22Rv1 (cell line): ENCODE data around the gene OLFM2.

Experiments
- H3K27ac ChIP-seq: fragments of 450-650 bp; 2 replicates; pipeline ENCODE4 v1.5.1; 2017
- ZFX ChIP-seq: fragments of 450-650 bp; IDR thresholded peaks from 2 replicates; pipeline ENCODE4 v1.6.1; 2017; ENCODE audit warnings: antibody characterized with exemption, borderline replicate concordance
- TF ChIP-seq, protein P1 (sequence below): fragments of 450-650 bp; IDR thresholded peaks from 2 replicates; pipeline ENCODE4 v1.5.1; 2017; ENCODE audit warnings: mild to moderate bottlenecking

The OLFM2 gene

GRCh38 chr19:9872618-9873242, 63.6 kb downstream of the OLFM2 start:
- no peak for TF ChIP-seq ZFX
- no peak overlapping the region for H3K27ac ChIP-seq

- no peak overlapping the region for H3K27ac ChIP-seq
- no peak for TF ChIP-seq ZFX
- TF ChIP-seq, protein P1, sequence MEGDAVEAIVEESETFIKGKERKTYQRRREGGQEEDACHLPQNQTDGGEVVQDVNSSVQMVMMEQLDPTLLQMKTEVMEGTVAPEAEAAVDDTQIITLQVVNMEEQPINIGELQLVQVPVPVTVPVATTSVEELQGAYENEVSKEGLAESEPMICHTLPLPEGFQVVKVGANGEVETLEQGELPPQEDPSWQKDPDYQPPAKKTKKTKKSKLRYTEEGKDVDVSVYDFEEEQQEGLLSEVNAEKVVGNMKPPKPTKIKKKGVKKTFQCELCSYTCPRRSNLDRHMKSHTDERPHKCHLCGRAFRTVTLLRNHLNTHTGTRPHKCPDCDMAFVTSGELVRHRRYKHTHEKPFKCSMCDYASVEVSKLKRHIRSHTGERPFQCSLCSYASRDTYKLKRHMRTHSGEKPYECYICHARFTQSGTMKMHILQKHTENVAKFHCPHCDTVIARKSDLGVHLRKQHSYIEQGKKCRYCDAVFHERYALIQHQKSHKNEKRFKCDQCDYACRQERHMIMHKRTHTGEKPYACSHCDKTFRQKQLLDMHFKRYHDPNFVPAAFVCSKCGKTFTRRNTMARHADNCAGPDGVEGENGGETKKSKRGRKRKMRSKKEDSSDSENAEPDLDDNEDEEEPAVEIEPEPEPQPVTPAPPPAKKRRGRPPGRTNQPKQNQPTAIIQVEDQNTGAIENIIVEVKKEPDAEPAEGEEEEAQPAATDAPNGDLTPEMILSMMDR = no peak
These were observed 64.5 kb downstream of the OLFM2 start for GRCh38 chr19:9871626-9872338.

DNA sequence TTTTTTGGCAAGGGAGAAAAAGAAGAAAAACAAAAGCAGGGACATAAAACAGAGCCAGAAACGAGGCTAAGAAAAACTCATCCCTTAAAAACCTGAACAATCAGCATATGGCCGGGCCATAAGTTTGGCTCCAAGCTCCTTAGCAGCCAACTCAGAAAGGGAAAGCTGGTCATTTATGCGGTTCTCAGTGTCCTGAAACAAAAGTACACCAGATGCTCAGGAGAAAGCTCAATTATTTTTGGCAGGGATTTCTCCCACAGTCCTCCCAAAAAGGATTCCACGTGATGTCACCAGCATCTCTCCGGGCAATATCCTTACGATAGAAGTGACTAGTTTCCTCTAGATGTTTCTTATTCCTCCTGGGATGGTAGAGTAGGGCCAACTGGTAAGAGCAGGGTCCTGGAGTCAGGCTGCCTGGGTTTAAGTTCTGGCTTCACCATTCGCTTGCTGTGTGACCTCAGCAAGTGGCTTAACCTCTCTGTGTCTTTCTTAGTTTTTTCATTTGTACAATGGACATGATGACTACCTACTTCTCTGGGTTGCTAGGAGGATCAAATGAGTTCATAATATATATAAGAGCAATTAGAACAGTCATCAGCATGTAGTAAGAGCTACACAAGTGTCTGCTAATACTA, 67.2 kb downstream of the OLFM2 start:
- H3K27ac ChIP-seq = no peak overlapping the region
- TF ChIP-seq, protein P1 = no peak
- TF ChIP-seq ZFX = no peak

GRCh38 chr19:9865732-9866501, 70.4 kb downstream of the OLFM2 start:
- TF ChIP-seq, protein P1 = no peak
- TF ChIP-seq ZFX = no peak
- no peak overlapping the region for H3K27ac ChIP-seq

GRCh38 chr19:9863759-9864158, 72.6 kb downstream of the OLFM2 start:
- TF ChIP-seq, protein P1 = no peak
- TF ChIP-seq ZFX = no peak
- no peak overlapping the region for H3K27ac ChIP-seq

DNA sequence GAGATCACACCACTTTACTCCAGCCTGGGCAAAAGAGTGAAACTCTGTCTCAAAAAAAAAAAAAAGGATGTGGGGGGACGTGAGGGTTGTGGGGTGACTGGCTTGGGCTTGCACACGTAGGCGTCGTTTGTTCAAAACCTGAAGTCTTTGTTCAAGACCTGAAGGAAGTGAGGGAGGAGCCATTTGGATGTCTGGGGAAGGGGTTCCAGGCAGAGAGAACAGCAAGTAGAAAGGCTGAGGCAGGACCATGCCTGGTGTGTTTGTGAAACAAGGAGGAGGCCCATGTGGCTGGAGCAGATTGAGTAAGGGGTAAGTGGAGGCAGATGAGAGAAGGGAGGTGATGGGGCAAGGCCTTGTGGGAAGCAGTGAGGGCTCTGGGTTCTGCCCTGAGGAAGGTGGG, 73.4 kb downstream of the OLFM2 start:
- TF ChIP-seq, protein P1 = no peak
- no peak for TF ChIP-seq ZFX
- no peak overlapping the region for H3K27ac ChIP-seq

GRCh38 chr19:9861503-9861902, 74.8 kb downstream of the OLFM2 start:
- no peak overlapping the region for H3K27ac ChIP-seq
- TF ChIP-seq ZFX = no peak
- TF ChIP-seq, protein P1 = no peak
